Measurements from ENCODE around the gene CNDP2. TPM values are rescaled to one million over a fixed set of nuclear protein-coding genes. Genes with fewer than 3 reads are reported as not detected.
"Not testable (repeated sequence)": the region's sequence is repeated elsewhere in the genome, so short reads cannot be mapped to it uniquely, and the experiment has no call there.

CNDP2 gene
- total RNA-seq, 1 experiment from 2014 or later: 77.0 TPM

DNA sequence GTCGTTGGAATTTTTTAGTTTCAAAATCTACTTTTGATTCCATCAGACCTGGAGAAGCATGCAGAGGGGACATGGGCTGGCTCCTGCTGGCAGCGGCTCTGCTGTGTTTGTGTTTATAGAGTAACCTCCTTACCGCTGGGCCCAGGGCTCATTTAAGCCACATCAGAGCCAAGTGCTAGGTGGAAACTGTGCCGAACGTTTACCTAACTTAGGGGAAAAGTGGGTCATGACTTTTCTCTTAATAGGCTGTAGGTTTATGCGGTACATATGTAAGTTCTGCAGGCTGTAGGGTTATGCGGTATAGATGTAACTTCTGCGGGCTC is 17.7 kb downstream of the CNDP2 start:
- in situ Hi-C loops (cut with HindIII; ENCODE audit: low sequenced_read_pairs): no loop called here

DNA sequence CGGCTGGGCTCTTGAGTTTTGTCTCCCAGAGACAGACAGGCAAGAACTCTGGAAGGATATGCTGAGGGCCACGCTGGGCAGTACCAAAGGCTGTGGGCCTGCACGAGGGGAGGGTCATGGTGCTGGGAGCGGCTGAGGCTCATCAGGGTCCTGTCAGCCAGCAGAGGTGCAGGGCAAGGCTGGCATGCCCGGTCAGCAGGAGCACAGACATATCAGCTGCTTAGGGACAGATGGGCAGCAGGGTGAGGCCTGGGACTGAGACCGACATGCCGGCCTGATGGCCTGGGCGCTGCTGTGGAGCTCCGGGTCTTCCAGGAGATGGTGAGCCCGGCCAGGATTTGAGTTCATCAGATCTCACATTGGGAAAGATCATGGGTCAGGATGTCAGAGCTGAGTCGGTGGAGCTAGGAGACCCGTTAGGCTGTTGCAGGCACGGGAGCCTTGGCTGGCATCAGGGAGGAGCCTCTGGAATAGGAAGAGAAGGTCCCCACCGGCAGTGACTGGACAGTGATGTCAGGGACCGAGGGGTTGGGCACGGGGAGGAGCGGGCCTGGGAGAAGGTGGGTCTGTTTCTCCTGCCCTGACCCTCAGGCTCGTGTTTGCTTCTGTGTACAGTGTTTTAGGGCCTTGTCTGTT is 18.8 kb downstream of the CNDP2 start:
- DNase-seq (ENCODE audit: low spot score): no peak
- in situ Hi-C loops (cut with HindIII; ENCODE audit: low sequenced_read_pairs): no loop called here

More for the DNA sequence above, 17.7 kb downstream of the CNDP2 start:
- DNase-seq (ENCODE audit: low spot score): no peak

DNA sequence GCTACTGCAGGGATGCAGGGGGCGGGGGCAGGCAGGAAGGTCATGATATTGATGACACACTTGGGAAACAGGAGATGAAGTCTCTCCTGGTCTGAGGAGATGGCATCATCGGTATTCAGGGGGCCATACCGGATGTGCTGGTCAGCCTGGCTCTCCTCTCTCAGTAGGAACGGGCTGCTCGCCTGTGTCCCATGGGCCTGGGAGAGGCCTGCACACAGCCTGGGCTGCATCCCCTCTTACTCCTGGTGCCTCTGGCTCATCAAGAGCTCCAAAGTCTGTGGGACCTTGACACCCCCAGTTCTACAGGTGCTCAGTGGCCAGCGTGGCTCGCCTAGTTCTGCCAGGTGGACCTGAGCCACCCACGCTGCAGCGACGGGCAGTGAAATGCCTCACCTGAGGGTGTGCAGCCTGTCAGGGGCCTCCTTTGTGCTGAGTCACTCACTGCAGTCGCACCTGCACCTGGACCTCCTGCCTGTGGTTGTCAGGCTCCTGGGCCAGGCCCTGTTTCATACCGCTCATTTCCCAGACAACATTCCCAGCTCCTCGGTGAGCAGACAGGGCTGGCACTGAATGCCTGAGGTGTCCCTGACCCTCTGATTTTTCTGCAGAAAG is 19.6 kb downstream of the CNDP2 start:
- no peak for DNase-seq (ENCODE audit: low spot score)
- in situ Hi-C loops (cut with HindIII; ENCODE audit: low sequenced_read_pairs): no loop called here

DNA sequence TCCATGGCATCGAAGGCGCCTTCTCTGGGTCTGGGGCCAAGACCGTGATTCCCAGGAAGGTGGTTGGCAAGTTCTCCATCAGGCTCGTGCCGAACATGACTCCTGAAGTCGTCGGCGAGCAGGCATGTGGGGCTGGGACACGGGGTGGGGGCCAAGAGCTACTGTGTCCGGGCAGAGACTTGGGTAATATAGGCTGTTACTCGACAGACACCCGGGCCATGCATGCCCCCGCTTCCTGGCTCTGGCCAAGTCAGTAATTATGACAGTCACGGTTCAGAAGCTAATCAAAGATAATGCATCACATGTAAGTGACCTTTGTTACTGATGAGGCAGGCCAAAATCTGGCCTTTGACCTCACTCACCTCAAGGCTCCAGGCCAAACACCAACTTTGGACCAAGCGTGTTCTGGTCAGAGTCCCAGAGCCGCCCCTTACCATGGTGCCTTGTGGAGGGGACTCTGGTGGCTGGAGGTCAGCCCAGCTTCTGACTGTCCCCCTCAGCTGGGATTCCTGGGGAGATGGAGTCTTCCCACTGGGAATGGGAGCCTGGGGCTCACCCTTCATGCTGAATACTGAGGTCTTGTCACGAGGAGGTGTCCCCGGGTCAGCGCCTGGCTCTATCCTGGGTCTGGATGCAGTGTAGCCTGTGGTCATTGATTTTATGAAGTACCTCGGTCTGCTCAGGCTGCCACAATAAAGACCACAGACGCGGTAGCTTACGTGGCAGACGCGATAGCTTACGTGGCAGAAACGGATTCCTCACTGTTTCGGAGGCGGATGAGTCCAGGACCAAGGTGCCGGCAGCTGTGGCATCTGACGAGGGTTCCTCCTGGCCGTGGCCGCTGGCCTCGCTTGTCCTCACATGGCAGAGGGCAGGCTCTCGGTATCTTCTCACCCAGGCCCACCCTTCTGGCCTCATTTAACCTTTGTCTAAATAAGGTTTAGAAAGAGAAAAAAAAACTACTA is 20.4 kb downstream of the CNDP2 start:
- in situ Hi-C loops (cut with HindIII; ENCODE audit: low sequenced_read_pairs): no loop called here
- DNase-seq (ENCODE audit: low spot score): no peak

DNA sequence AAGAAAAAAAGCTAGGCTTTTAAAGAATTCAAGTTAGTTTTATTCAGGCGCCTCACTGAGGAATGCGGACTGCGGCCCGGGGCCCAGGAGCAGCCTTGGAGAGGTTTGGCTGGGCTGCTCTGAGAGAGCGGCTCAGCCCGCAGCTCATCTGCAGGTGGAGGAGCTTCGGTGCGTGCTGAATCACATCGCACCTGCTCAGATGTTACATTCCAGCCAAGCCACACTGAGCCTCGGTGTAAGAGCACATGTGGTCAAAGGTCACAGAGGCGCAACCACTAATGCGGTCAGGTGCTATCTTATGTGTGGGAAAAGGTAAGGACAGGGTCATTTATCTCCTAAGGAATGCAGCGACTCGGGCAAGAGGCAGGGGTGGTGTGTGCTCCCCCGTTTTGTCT is 21.1 kb downstream of the CNDP2 start:
- no peak for DNase-seq (ENCODE audit: low spot score)
- in situ Hi-C loops (cut with HindIII; ENCODE audit: low sequenced_read_pairs): no loop called here

DNA sequence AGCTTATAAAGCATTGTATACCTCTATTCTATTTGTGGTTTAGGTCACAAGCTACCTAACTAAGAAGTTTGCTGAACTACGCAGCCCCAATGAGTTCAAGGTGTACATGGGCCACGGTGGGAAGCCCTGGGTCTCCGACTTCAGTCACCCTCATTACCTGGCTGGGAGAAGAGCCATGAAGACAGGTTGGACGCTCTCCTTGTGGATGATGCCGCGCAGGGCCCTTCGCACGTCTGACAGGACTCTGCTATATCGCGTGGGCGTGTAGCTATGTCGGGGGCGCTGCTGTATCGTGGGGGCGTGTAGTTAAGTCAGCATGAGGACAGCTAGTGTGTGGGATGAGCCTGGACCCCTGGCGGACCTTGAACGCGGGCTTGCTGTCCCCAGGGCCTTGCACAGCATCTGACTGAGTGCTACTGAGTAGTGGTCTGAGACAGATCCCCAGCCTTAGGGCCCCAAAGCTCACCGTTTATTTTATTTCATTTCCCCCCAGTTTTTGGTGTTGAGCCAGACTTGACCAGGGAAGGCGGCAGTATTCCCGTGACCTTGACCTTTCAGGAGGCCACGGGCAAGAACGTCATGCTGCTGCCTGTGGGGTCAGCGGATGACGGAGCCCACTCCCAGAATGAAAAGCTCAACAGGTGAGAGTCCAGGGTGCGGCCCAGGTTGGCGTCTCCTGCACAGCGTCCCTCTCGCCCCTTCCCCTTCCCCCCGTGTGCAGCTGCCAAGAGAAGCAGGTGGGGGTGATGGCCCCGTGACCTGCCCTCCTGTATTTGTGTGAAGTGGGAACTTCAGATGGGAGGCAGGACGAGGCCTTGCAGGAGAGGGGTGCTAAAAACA is 22.5 kb downstream of the CNDP2 start:
- in situ Hi-C loops (cut with HindIII; ENCODE audit: low sequenced_read_pairs): no loop called here
- no peak for DNase-seq (ENCODE audit: low spot score)

DNA sequence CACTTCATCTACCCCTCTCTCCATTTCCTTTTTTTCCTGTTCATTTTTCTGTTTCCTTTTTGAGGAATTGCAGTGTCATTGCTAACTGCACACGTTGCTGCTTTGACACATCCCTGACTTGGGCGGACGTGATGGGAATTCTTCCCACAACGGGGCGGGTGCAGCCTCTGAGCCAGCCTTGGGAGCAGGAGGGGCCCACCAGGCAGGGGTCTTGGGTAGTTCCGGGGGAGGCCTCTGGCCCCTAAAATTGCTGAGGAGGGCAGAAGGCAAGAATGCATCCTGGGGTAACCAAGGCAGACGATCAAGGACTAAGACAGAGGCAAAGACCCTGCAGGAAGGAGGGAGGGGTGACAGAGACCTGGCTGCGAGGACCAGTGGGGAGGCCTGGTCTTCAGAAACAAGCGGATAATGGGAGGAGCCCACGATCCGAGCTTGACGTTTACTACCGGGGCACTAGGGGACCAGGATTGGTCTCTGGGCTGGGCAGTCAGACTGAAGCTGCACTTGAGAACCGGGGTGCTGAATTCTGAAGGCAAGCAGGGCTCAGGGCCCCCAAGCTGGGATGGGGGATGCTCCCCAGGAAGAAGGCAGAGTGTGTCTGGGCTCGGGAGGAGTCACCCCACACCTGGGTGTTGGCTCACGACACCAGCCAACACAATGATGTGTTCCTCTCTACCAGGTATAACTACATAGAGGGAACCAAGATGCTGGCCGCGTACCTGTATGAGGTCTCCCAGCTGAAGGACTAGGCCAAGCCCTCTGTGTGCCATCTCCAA is 23.3 kb downstream of the CNDP2 start:
- in situ Hi-C loops (cut with HindIII; ENCODE audit: low sequenced_read_pairs): no loop called here
- DNase-seq (ENCODE audit: low spot score): no peak

DNA sequence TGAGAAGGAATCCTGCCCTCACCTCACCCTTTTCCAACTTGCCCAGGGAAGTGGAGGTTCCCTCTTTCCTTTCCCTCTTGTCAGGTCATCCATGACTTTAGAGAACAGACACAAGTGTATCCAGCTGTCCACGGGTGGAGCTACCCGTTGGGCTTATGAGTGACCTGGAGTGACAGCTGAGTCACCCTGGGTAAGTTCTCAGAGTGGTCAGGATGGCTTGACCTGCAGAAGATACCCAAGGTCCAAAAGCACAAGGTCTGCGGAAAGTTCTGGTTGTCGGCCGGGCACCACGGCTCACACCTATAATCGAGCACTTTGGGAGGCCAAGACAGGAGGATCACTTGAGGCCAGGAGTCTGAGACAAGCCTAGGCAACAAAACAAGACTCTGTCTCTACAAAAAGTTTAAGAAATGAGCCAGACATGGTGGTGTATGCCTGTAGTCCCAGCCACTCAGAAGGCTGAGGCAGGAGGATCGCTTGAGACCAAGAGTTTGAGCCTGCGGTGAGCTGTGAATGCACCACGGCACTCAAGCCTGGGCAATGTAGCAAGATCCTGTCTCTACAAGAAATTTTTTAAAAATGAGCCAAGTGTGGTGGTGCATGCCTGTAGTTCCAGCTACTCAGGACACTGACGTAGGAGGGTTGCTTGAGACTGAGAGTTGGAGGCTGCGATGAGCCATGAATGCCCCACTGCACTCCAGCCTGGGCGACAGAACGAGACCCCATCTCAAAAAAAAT is 24.1 kb downstream of the CNDP2 start:
- in situ Hi-C loops (cut with HindIII; ENCODE audit: low sequenced_read_pairs): no loop called here
- no peak for DNase-seq (ENCODE audit: low spot score)

DNA sequence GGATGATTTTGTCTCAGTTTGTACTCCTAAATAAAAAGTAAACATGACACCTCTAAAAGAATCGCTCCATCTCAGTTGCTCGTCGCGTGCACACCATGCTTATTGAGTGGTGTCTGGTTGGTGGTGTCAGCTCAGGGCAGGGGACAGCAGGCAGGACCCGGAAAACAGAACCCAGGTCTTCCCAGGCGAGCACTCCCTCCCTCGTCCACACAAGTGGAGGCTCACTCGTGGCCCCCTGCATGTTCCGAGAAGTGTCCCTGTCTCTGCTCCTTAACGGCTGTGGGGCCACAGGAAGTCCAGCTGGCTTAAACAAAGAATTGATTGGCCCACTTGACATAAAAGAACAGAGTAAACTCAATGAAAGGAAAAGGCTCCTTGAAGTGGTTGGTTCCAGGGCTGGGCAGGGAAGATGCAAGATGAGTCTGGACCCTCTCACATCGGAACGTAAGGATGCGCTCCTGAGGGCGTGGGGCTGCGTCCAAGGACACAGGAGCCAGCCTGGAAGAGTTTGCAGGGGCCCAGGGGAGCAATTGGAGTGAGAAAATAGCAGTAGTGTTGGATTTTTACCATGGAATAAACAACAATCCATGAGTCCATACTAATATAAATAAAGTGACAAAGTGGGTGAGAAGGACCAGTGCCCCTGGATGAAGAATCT is 25.0 kb downstream of the CNDP2 start:
- in situ Hi-C loops (cut with HindIII; ENCODE audit: low sequenced_read_pairs): no loop called here
- no peak for DNase-seq (ENCODE audit: low spot score)

DNA sequence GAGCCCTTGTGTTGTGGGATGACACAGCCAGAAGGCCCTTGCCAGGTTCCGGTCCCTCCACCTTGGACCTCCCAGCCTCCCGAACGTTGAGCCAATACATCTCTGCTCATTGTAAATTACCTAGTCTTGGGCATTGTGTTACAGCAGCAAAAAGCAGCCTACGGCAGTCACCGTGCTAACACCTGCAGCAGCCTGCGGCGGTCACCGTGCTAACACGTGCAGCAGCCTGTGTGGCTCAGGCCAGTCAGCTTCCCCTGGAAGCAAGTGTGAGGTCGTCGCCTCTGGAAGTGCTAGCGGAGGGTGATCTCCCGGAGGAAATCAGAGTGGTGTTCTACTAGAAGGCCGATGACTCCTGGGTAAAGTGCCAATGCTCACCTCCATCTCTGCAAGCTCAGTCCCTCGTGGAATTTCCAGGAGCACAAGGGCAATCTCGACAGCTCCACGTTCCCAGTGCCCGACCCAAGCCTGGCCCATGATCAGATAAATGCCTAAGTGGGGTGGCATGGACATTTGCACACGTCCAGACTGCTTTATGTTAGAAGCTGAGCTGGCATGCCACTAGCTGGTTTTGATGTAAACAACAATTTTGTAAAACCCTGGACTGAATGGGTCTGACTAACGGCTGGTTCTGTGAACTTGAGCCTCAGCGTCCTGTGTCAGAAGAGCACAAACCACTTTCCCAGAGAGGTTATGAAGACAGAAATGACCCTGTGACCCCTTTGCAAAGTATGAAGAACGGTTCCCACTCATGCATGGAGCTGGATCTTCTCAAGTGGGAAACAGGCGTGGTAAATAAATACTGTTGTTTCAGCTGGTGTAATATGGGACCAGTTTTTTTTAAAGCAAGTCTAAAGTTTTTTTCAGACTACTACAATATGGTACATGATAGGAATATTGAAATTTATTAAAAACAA is 26.7 kb downstream of the CNDP2 start:
- in situ Hi-C loops (cut with HindIII; ENCODE audit: low sequenced_read_pairs): no loop called here
- DNase-seq (ENCODE audit: low spot score): no peak

DNA sequence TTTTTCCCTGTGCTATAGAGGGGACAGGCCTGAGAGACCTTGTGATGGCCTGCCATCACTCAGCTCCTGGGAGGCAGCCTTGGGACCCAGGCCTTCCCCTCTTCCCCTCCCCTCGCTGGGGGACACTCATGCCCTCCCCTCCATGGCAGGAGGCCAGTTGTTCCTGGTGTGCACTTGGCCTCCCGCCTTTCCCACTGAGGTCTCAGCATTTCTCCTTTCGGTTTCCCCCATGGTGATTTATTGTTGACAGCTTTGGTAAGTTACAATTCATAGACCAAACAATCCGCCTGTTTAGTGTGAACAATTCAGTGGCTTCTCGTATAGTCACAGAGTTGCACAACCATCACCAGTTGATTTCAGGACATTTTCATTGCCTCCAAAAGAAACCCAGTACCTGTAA is 27.9 kb downstream of the CNDP2 start:
- in situ Hi-C loops (cut with HindIII; ENCODE audit: low sequenced_read_pairs): no loop called here
- DNase-seq (ENCODE audit: low spot score): no peak

DNA sequence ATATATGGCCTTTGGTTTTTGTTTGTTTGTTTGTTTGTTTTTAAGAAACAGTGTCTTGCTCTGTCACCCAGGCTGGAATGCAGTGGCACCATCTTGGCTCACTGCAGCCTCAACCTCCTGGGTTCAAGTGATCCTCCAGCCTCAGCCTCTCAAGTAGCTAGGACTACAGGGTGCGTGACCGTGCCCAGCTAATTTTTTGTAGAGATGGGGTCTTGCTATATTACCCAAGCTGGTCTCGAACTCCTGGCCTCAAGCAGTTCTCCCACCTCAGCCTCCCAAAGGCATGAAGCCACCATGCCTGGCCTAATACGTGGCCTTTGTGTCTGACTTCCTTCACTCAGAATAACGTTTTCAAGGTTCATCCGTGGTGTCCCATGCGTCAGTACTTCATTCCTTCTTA is 28.8 kb downstream of the CNDP2 start:
- in situ Hi-C loops (cut with HindIII; ENCODE audit: low sequenced_read_pairs); DNase-seq (ENCODE audit: low spot score): not testable (repeated sequence)

DNA sequence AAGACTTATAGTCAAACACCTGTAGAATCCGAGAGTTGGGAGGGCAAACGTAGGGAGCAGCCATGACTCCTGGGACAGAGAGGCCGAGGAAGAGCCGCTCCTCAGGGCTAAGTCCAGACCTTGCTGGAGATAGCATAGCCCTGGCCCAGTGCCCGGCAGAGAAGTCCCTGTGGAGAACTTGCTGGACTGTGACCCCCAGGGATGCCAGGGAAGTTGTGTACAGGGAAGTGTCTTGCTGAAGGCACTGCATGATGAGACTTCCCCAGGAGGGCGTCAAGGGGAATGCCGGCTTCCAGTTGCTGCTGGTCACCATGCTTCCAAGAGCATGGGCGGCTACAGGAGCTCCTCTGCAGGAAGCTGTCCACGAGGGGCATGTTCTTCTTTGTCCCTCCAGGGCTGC is 29.6 kb downstream of the CNDP2 start:
- DNase-seq (ENCODE audit: low spot score): no peak
- in situ Hi-C loops (cut with HindIII; ENCODE audit: low sequenced_read_pairs): no loop called here

DNA sequence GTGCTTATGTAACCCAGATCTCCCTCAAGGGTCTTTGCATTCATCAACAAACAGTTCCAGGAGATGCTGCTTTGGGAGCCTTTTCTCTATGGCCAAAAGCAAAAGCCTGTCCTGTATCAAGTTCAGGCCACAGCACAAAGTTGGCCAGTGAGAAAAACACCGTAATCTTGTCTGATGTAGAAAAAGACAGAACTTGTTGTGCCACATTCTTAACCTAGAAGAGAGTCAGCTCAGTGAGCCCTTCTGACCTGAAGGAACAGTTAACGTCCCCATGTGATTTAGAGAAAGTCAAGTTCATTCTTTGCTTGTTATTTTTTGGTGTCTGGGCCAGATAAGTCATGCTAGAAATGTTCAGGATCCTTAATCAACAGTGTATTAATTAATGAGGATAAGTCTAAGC is 30.3 kb downstream of the CNDP2 start:
- in situ Hi-C loops (cut with HindIII; ENCODE audit: low sequenced_read_pairs): no loop called here

DNA sequence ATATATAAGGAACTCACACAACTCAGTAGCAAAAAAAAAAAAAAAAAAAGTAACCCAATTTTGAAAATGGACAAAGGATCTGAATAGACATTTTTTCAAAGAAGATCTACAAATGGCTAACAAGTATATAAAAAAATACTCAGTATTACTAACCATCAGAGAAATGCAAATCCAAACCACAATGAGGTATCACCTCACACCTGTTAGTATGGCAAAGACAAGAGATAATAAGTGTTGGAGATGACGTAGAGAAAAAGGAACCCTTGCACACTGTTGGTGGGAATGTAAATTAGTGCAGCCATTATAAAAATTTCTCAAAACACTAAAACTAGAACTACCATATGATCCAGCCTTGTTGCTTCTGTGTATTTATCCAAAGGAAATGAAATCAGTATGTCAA is 32.3 kb downstream of the CNDP2 start:
- in situ Hi-C loops (cut with HindIII; ENCODE audit: low sequenced_read_pairs): no loop called here
- DNase-seq (ENCODE audit: low spot score): no peak

More for the DNA sequence above, 30.3 kb downstream of the CNDP2 start:
- no peak for DNase-seq (ENCODE audit: low spot score)

DNA sequence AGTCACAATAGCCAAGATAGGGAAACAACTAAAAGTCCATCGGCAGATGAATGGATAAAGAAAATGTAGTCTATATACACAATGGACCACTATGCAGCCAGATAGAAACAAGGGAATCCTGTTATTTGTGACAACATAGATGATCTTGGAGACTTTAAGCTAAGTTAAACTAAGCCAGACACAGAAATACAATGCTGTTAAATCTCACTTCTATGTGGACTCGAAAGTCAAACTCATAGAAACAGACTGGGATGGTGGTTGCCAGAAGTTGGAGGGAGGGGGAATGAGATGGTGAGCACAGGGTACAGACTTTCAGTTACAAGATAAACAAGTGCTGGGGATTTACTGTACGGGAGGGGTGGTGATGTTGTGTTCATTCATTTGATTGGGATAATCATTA is 32.8 kb downstream of the CNDP2 start:
- no peak for DNase-seq (ENCODE audit: low spot score)
- in situ Hi-C loops (cut with HindIII; ENCODE audit: low sequenced_read_pairs): no loop called here

DNA sequence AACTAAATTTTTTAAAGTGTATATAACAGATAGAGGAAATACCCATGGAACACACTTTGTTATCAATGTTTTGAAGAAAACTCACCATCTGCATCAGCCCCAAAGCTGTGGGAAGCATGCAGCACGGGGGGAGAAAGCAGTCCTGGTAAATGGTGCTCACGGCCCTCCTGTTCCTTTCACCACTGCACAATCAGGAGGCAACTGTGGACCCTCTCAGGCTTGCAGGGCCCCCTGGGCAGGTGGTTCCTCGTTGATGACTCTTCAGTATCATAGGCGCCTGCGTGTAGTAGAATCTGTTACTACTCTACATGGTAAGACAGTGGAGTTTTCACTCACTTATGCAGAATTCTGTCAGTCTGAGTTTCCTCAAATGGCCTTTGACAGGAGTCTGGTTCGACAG is 33.2 kb downstream of the CNDP2 start:
- no peak for DNase-seq (ENCODE audit: low spot score)
- in situ Hi-C loops (cut with HindIII; ENCODE audit: low sequenced_read_pairs): no loop called here
